ENCODE results near the gene CDH4.

The CDH4 gene

DNA sequence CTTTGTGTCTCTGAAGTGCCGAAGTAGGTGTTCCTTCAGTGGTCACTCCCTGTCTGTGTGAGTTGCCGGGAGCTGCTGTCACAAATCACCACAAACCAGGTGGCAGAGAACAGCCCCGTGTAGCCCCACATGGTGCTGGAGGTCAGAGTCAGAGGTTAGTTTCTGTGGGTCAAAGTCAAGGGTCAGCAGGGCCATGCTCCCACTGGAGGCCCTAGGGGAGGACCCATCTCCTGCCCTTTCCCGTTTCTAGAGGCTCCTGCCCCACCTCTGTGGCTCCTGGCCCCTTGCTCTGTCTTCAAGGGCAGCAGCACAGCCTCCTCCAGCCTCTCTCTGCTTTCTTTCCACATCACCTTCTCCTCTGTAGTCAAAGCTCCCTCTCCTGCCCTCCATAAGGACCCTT lies 549.4 kb downstream of the CDH4 start:
- no peak for DNase-seq (ENCODE audit: low read depth, low spot score)

DNA sequence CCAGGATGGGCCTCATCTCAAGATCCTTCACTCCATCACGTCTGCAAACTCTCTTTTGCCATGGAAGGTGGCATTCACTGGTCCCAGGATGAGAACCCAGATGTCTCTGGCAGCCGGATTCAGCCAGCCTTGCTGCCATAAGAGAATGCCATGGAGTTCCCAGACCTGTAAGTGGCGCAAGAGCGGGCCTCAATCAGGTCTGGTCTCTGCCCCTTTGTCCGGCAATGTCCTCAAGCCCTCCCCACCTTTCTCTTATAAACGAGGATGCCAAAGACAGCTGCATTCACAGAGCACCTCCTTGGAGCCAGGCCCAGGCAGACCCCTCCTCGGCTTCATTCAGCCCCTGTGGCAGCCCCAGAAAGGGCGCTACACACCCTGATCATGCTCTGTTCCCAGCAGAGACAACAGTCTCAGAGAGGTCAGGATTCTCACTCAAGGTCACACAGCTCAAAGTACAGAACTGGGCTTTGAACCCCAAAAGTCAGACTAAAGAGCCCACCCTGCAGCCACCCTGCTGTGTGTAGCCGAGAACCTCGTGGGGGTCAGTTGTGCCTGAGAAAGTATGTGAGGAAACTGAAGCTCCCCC lies 549.9 kb downstream of the CDH4 start:
- no peak for DNase-seq (ENCODE audit: low read depth, low spot score)

DNA sequence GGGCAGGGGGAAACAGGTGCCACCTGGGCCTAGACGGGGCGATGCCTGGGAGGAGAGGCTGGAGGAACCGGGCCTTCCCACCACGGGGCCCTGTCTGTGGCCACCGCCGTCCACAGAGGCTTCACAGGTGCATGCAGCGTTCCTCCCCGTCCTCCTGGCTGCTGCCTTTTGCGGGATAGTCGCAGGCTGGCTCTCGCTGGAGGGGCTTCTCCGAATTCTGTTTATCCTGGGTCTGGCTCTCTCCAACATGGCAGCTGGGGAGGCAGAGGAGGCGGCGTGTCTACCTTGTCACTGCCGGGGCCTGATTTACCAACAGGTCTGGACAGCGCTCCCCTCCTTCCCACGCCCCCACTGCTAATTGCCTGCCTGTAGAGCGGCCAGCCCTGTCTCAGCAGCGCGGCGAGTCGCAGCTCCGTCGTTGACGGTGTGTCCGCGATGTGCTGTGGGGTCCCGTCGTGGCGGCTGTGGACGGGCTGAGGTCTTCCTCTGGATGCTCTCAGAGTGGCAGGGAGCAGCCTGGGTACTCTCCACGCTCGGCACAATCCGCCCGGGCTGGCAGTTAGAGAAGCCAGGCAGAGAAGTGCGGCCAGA lies 550.8 kb downstream of the CDH4 start:
- DNase-seq (ENCODE audit: low read depth, low spot score): no peak

DNA sequence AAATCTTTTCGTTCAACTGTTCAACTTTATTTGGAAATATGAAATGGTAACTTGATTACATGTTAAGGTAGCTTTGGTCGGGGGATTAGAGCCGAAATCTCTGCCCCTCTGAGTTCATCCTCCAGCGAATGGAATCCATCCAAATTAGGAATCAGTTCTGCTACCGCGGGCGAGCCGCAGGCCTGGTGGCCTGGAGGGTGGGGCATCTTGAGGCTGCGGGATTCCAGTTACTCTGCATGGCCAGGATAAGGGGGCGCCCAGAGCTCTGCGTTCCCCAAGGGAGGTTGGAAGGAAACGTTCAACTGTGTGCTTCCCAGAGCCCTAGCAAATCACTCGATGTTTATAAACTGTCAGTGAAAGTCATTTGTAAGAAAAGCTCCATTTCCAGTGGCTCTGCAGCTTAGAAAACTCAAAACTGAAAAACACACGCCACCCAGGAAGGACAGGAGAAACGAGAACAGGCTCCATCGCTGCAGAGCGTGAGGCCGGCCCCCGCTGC lies 551.4 kb downstream of the CDH4 start:
- no peak for DNase-seq (ENCODE audit: low read depth, low spot score)

DNA sequence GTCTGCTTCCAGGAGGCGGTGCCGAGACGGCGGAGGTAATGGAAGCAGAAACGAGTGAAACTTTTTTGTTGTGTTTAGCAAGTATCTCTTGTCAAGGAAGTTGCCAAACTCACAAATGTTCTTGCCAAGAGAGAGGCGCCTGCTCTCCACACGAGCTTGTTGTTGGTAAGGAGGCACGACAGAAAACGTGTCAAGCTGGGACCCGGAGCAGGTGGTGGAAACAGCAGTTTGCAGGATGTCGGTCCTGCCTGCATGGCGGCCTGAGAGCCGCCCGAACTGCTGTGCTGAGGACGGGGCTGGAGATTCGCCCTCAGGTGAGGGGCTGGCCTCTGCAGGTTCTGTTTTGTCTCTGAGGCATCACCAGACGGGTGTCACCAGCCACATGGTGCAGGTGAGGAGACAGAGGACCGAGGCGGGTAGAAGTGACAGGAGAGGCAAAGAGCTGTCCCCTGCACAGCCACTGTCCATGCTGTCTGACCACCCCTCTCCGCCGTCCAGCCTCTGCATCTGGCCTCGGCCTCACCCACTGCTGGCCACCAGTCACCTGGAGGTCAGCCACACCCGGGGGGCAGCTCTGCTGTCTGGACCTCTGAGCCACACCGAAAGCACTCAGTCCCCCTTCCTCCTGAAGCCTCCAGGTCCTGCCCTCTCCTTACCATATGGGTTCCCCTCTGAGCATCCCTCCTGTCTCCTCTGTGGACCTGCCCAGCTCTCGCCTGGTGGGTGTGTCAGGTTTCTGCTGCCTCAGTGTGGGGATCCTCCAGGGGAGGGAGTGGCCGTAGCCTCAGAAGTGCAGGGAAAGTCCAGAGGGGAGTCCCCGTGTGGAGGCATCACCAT lies 552.1 kb downstream of the CDH4 start:
- DNase-seq (ENCODE audit: low read depth, low spot score): no peak

DNA sequence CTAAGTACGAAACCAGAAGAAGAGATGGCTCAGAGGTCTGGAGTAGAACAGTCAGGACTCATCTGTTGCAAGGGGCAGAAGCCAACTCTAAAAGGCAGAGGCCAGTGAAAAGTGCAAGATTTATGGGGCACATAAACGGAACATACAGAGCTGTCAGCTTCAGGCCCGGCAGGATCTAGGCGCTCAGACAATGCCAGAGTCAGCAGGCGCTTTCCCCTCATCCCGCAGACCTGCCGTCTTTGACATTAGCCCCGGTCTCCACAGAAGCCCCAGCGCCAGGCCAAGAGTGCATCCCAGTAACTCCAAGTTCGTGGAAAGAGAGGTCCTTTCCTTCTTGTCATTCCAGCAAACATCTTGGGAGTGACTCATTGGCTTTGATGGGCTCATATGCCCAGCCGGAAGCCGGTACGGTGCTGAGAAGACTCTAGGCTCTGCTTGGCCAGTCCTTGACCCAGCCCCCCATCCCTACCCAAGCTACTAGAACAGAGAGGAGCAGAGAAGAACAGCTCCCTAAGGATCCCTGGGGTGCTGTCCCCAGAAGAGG lies 552.8 kb downstream of the CDH4 start:
- no peak for DNase-seq (ENCODE audit: low read depth, low spot score)

DNA sequence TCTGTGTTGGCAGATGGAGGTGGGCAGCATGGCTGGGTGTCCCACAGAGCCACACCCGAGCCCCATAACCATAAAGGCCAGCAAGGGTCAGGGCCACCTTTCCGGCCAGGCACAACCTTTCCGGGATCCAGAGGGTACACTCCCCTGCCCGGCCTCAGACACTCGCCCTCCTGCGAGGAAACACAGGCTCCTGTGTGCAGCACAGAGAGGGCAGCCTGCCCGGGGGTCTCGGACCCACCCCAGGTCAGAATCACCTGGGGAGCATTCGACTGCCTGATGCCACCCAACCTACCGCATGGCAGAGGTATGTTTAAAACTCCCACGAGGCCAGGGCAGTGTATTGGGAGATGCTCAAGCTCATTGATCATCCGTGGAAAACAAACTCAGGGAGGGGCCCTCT lies 553.3 kb downstream of the CDH4 start:
- DNase-seq (ENCODE audit: low read depth, low spot score): no peak

DNA sequence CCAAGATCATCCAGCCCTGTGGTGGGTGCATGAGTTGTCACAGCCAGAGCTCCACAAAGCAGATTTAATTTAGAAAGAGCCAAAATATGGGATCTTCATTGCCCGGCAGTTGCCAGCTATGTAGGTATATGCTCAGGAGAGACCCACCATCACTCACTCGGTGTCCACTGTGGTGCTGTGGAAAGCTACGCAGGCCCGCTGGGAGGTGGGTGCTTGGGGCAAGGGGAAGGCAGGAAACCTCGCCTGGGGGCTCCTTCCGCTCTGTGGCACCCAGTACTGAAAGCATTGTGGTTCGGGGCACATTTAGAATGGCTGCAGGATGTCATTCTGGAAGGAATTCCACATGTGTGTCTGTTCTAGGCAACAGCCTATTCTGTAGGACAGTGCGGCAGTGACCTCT lies 553.7 kb downstream of the CDH4 start:
- DNase-seq (ENCODE audit: low read depth, low spot score): no peak

DNA sequence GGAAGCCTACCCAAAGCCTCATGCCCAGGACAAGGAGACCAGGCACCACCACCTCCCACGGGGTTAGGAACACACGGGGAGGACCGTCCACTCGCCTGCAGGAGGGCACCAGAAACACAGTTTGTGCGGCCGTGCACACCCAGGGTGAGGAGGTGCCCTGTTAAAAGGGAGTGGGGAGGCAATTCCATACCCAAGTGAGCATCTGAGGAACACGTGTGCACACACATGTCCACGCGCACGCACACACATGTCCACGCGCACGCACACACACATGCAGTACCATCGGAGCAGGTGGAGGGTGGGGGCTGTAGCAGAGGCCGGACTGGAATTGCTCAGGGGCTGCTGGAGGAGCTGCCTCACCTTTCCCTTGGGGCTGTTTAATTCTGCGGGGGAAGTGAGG lies 554.3 kb downstream of the CDH4 start:
- no peak for DNase-seq (ENCODE audit: low read depth, low spot score)

DNA sequence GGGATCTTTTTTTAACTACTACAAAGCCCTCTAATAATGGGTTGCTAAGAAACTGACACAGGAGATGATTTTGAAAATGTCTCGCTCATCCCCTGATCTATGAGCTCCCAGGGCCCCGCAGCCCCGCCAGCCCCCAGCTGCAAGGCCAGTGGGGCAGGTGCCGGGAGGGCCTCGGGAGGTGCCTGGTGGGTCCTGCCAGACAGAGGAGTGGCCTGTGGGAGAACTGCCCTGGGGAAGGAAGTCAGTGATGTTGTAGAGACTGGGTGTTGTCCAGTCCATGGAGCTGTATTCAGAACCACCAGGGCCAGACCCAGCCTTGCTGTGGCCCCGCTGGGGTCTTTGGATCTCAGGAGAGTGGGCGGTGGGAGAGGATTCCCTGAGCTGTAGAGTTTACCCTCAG lies 554.9 kb downstream of the CDH4 start:
- DNase-seq (ENCODE audit: low read depth, low spot score): no peak

DNA sequence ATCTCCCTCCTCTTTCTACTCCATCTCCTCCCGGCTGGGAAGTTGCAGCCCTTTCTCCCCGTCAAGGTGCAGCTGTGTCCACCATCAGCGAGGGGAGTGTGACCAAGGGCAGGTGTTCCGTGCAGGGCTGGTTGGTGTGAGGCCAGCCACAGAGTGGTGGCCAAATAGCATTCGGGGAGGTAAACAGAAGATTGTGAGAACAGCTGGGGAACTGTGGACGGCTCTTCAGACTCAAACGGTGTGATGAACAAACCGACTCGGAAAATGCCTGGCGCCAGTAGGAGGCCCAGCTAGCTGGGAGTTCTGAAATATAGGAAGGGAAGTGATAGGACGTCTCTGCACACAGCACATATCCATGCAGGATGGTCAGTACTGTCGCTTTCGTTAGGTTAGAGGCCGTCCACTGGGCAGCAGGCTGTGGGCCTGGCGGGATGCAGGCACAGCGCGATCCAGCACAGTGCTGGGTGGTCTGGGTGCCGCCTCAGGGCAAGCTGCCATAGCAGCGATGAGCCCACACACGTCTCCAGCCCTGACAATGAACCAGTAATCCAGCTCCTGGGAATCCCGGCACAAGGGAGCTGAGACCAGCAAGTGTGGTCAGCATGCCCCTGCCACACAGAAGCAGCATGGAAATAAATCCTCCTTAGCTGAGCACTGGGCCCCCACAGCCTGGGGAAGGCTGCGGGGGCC lies 555.6 kb downstream of the CDH4 start:
- no peak for DNase-seq (ENCODE audit: low read depth, low spot score)

DNA sequence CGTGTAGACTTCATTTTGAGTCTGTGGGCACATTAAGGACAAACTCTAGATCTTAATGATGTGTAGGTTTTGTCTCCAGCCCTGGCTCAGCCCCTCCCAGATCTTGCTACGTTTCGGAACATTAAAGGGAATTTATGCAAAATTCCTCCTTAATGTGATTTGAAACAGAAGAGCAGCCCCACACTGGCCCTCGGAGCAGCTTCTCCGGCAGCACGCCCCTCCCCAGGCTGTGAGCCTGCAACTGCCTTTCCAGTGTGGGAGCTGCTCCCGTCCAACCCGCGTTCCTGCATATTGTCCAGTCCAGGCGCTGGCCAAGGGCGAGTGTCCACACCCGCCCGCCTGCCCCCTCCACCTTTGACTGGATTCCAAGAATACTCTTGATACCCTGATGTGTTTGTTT lies 556.4 kb downstream of the CDH4 start:
- DNase-seq (ENCODE audit: low read depth, low spot score): no peak

DNA sequence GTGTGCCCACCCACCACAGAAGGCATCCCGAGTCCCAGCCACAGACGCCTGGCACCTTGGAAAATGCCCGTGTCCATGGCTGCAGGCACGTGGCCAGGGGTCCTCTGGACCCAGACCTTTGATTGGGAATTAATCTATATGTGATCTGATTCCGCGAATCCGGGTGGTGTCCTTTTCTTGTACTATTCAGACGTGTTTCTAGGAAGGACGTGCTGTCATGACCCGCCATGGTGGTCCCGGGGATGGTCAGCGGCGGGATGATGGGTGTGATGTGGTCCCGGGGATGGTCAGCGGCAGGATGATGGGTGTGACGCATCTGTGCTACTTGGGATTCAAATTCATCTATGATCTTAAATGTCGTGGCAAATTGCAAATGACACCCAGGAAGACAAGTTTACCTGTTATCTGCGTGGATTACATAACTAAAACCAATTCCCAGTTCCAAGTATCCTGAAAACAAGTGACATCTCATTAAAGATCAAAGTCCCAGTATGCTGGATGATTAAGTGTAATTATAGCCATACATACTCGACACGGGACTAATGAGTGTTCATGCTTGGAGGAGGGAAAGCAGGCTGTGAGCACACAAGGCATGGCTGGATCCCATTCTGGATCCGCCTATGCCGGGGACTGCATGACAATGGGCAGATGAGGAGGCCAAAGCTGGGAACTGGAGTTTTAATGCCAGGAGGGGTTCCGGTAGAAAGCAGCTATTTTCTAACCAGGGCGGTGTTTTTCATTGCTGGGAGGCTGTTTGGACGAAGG lies 557.1 kb downstream of the CDH4 start:
- no peak for DNase-seq (ENCODE audit: low read depth, low spot score)

DNA sequence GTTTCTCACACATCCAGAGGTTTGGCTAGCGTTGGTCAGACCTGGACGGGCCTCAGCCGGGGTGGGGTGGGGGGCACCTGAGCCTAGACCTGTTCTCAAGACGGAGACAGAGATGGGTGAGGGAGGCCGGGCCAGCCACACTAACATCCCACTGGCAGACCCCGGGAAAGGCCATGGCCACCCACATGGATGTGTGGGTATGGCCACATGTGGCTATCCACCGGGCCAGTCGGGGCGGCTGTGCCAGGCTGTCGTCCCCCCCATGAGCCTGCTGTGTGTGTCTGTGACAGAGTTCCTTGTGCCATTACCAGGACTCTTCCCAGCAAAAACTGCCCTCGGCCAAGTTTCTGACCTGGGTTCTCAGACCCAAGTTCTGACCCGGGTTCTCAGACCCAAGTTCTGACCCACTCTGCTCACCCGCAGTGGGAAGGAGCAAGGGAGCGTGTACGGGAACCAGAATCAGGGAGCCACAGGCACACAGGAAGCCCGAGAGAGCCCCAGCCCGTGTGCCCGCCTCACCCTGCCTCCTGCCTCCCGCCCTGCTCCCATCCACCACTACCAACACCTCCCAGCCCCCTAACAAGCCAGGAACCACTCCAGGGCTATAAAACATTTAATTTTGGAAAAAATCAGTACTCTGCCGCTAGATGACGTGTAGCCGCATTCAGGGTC lies 558.1 kb downstream of the CDH4 start:
- DNase-seq (ENCODE audit: low read depth, low spot score): no peak

DNA sequence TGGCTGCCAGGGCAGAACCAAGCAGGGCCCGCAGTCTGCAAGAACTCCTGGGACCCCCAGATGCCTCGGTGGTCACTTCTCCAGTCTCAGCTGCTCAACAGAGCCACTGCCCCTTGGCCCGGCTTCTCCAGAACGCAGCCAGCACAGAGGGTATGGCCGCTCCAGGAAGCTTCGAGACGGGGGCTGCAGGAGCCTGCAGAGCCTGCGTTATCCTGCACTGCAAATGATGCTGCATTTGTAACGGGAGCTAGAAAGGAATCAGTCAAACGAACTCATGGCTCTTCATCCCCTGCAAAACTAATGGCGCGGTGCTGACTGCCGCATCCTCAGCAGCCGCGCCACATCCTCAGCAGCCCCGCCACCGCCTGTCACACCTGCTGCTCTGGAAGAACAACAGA lies 558.7 kb downstream of the CDH4 start:
- no peak for DNase-seq (ENCODE audit: low read depth, low spot score)

DNA sequence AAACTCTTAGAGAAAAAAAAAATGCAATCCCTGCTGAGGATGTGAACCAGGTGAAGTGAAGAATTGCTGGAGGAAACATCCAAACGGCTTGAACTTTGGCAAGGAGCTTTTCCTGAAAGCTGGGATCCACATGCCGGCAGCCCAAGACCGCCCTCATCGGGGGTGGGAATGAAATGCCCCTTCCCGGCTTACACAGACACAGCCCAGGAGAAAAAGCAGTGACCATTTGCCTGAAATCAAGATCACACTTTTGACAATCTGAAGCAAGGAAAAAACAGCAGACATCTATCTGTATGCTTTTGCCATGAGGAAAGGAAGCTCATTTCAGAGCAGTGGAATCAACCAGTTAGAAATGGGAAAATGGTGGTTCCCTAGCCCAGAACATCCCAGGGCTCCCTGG lies 559.1 kb downstream of the CDH4 start:
- DNase-seq (ENCODE audit: low read depth, low spot score): no peak

DNA sequence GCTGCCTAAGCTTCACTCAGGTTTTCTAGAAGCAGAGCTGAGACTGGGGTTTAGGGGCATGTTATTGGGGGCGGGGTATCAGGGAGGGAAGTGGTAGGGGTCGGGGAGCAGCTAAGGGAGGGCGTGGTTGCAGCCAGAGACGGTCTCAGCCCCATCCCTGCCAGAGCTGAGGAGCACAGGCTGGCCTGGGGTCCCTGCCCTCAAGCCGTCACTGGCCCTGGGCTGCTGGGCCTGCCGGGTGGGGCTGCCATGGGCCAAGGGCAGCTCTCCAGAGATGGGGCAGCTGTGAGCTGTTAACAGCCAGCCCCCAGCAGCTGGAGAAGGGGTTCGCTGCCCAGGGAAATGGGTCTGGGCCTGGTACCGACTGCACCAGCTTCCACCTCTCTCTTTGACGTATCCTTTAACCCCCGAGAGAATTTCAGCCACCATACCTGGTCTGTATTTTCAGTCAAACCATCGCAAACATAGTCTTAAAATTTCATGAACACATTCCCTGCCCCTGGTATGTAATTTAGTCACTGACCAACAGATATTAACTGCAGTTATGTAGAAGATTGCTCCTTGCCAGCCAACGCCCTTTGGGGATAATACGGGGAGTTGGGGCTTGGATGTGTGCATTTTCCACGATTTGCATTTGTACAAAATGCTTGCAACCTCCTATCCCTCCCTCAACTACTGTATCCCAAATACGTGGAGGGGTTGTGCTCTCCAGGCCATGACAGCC lies 560.2 kb downstream of the CDH4 start:
- no peak for DNase-seq (ENCODE audit: low read depth, low spot score)

DNA sequence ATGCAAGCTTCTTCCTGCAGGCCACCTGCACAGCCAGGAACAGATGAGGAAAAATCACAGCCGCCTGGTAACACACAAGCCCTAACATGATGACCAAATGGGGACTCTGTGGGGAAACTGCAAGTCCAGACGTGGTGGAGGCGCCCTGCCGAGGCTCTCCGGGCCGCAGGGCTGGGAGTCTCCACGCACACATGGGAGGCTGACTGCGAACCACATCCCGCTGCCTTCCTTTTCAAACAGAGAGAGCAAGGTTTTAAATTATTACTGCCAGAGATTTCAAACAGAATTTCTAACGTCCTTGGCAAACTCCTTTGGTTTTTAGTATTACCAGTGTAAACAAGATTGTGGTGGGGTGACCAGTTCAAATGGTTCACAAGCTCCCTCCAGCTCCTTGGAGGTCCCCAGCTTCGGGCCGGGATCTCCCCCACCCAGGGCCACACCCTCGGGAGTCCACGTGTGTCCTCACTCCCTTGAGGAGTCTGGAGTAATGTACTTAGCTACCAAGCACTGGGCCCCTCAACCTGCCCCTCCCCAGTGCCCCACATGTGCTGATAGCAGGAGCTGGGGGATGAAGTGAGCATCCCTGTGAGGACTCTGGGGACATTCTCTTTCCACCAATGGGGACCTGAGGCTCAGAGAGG lies 560.9 kb downstream of the CDH4 start:
- no peak for DNase-seq (ENCODE audit: low read depth, low spot score)

DNA sequence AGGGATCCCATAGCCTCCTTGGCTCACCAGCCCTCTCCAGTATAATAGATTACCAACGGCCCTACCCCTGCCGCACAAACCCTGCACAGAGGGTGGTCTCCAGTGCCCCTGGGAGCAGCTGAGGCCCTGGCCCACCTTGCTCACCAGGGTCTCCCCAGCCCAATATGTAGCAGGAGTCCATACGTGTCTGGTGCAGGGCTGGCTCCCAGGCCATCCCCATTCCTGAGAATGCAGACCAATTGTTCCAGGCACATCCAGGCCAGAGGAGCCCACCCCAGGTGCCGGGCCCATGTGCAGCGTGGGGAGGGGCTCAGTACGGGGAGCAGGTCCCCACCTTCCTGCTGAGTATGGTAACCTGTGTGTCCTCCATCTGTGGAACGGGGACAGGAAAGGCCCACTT lies 561.7 kb downstream of the CDH4 start:
- no peak for DNase-seq (ENCODE audit: low read depth, low spot score)

DNA sequence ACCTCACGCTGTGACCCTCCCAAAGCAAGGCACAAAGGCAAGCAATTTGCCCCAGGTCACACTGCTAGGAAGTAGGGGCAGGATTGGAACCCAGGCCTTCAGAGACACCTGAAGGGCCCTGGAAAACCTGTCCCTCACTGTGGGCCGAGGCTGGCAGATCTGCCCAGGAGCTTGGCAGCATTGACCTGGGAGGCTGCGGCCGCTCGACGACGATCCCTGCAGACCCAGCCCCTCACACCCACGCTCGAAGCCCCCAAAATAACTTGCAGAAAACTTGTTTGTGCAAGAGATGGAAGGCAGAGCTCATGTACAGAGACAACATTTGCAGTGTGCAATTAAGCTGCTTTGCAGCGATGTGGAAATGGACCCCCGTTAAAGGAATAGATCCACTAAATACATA lies 562.2 kb downstream of the CDH4 start:
- no peak for DNase-seq (ENCODE audit: low read depth, low spot score)
